ENCODE results near the gene KIAA0408. TPM values are rescaled to one million over a fixed set of nuclear protein-coding genes. Genes with fewer than 3 reads are reported as not detected.

The KIAA0408 gene
- total and polyA plus RNA-seq, 2 experiments from 2014 or later, result 1.1 to 3.2 TPM

Small RNA genes within 50 kb of the gene (small RNA-seq; reads per million reads assigned to genes)
- gene KIAA0408 (ENCODE audit: low read depth, low replicate concordance), result not detected

Other genes starting within 250 kb of the KIAA0408 start
- 32.6 and 46.3 TPM in 2 replicates for gene RNF146, start 192.5 kb downstream of the KIAA0408 start, total RNA-seq (2014; rRNA removed; shearing (Covaris generic))
- 34.0 and 36.7 TPM in 2 replicates for gene RNF146, start 192.5 kb downstream of the KIAA0408 start, polyA plus RNA-seq (2016; fragmentation: Nextera tagmentation; extraction: Ambion mirVana)
- 60.8 and 115 TPM in 2 replicates for gene ECHDC1, start 115.8 kb downstream of the KIAA0408 start, total RNA-seq (2014; rRNA removed; shearing (Covaris generic))
- gene ECHDC1, start 115.8 kb downstream of the KIAA0408 start, polyA plus RNA-seq (2016; fragmentation: Nextera tagmentation; extraction: Ambion mirVana), result 68.6 and 75.6 TPM in 2 replicates
- gene C6orf58, start 117.8 kb upstream of the KIAA0408 start, total RNA-seq (2014; rRNA removed; shearing (Covaris generic)), result not detected in 2 replicates
- gene C6orf58, start 117.8 kb upstream of the KIAA0408 start, polyA plus RNA-seq (2016; fragmentation: Nextera tagmentation; extraction: Ambion mirVana), result not detected in 2 replicates